Astrocyte of the cerebellum (primary cell): ENCODE data around the gene MYL1.

Source experiments
- DNase-seq: peaks from one replicate; pipeline ENCODE4 v3.0.0-alpha.2; 2011; ENCODE audit warnings: low read depth
- H3K4me3 ChIP-seq: 2 replicates; pipeline ENCODE4 v1.5.1; 2011; ENCODE audit warnings: mild to moderate bottlenecking, low read depth, low read length, moderate library complexity
- CTCF ChIP-seq: IDR thresholded peaks from 2 replicates; pipeline ENCODE4 v1.5.1; 2012; ENCODE audit warnings: low read length, low read depth, moderate library complexity, mild to moderate bottlenecking; ENCODE audit errors: missing control alignments
- in situ Hi-C: cut with HindIII; loops from 2 replicates; pipeline ENCODE4 v1.10.0; 2017; ENCODE audit warnings: low sequenced_read_pairs

The MYL1 gene

DNA sequence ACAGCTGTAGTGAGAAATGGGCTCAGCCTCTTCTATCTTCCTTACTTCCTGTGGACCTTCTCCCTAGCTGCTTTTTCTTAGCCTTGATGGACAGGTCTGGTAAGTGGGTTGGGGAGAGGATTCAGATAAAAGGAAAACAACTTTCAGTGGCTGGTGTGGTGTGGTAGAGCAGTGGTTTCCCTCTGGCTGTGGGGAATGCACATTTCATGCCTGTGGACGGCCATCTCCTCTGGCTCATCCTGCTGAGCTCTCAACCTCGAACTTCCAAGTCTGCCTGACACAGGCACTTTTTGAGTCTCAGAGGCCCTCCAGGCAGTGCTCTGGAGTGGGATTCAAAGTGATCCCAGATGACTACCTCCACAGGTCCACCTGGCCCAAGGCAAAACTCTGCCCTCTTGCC lies 51.1 kb downstream of the MYL1 start:
- TF ChIP-seq CTCF, result no peak
- H3K4me3 ChIP-seq, result no peak overlapping the region
- in situ Hi-C loops, result no loop called here
- no peak for DNase-seq

DNA sequence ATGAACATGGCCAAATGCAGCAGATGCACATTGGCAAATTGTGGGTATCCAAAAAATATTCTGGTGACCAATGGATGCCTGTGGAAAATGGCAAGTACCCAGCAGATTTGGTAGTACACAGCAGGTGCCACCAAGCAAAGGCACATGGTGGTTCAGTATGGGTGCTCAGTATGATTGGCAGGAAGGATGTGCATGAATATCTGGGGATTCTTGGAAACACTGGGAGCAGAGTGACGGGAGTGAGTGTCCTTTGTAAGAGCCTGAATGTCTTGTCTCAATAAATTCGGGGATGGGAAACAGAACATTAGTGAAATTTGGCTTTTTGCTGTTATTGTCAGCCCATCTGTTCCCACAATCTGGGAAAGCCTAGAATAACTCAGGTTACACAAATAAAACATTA lies 52.9 kb downstream of the MYL1 start:
- H3K4me3 ChIP-seq, result no peak overlapping the region
- TF ChIP-seq CTCF, result no peak
- no peak for DNase-seq
- in situ Hi-C loops, result no loop called here

- H3K4me3 ChIP-seq, result no peak overlapping the region
- in situ Hi-C loops, result no loop called here
- DNase-seq, result no peak
- TF ChIP-seq CTCF, result no peak
Observed at GRCh38 chr2:210259687-210260086, 55.3 kb downstream of the MYL1 start.

DNA sequence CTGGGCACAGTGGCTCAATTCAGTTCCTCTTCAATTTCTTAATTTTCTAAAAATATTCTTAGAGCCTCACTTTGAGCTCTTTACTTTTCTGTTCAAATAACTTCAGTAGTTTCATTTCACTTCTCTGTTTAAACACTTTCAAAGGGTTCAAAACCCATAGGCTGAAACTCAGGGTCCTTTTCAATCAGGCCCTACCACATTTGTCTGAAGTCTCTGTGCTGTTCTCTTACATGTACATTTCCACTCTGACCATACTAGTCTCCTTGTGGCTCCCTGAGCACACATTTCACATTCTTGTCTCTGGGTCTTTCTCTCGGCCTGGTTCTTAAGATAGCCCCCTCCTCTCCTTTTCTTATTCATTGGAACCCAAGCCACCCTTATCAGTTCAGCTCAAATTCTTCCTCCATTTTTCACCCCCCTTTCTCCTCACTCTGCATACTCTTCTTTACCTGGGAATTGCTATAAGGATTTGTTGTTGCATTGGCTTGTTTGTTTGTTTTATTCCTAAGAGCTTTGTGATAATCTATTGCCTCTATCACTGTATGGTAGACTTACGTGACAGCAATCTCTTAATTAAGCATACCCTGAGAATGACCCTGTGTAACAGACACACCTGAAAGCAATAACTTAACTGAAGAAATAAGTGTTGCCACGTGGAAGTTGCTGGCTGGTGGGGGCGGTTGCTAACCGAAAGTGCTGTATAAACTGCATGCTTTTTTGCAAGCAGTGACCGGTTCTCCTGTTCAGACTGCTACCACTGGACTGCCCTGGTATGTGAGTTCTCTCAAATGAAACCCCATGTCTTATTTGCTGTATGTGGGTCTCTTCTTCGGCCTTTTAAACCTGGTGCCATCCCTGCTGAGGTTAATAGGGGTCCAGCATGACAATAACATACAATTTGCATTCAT lies 62.0 kb downstream of the MYL1 start:
- in situ Hi-C loops, result no loop called here
- TF ChIP-seq CTCF, result no peak
- DNase-seq, result no peak
- H3K4me3 ChIP-seq, result no peak overlapping the region

GRCh38 chr2:210250622-210251021 lies 64.4 kb downstream of the MYL1 start:
- no peak overlapping the region for H3K4me3 ChIP-seq
- in situ Hi-C loops, result no loop called here
- no peak for DNase-seq
- no peak for TF ChIP-seq CTCF
